ENCODE data around the gene KCNE1.

GRCh38 chr21:34543017-34543416 is 31.0 kb upstream of the KCNE1 start:
- TF ChIP-seq POLR2A (IDR thresholded peaks at IDR 0.05) (no peak), CTCF (IDR thresholded peaks at IDR 0.05) (no peak)

All from ovary (tissue), 3 donors.